CD4-positive, alpha-beta T cell treated with Interleukin-6 for 4 hours (primary cell): ENCODE data around the gene SLC25A45.
"Not testable (repeated sequence)": the region's sequence is repeated elsewhere in the genome, so short reads cannot be mapped to it uniquely, and the experiment has no call there.

ENCODE experiments used
- DNase-seq: peaks from one replicate; pipeline ENCODE4 v3.0.0-alpha.2; 2020; ENCODE audit warnings: mixed read lengths

Gene SLC25A45

GRCh38 chr11:65420979-65421793 is 38.7 kb upstream of the SLC25A45 start:
- peak; percentile 90 for DNase-seq

- no peak for DNase-seq
Measured at GRCh38 chr11:65420506-65420905, 38.1 kb upstream of the SLC25A45 start.

- peak; percentile 79 for DNase-seq
Measured at GRCh38 chr11:65419772-65420481, 37.5 kb upstream of the SLC25A45 start.

- no peak for DNase-seq
Measured at GRCh38 chr11:65419460-65419771, 37.0 kb upstream of the SLC25A45 start.

GRCh38 chr11:65418681-65419459 is 36.4 kb upstream of the SLC25A45 start:
- peak; percentile 84 for DNase-seq

- DNase-seq: no peak
Measured at GRCh38 chr11:65418431-65418680, 35.9 kb upstream of the SLC25A45 start.

GRCh38 chr11:65417702-65418430 is 35.4 kb upstream of the SLC25A45 start:
- peak; percentile 64 for DNase-seq

- DNase-seq: peak; percentile 57
Measured at GRCh38 chr11:65416841-65417701, 34.6 kb upstream of the SLC25A45 start.

- peak; percentile 94 for DNase-seq
Measured at GRCh38 chr11:65416341-65416824, 33.9 kb upstream of the SLC25A45 start.

- DNase-seq: no peak
Measured at GRCh38 chr11:65415499-65416340, 33.3 kb upstream of the SLC25A45 start.

- DNase-seq: no peak
Measured at GRCh38 chr11:65414776-65415498, 32.5 kb upstream of the SLC25A45 start.

GRCh38 chr11:65413077-65413664 is 30.7 kb upstream of the SLC25A45 start:
- not testable (repeated sequence) for DNase-seq

- DNase-seq: no peak
Measured at GRCh38 chr11:65412271-65413076, 30.0 kb upstream of the SLC25A45 start.

- DNase-seq: no peak
Measured at GRCh38 chr11:65411681-65412070, 29.2 kb upstream of the SLC25A45 start.

GRCh38 chr11:65410936-65411680 is 28.7 kb upstream of the SLC25A45 start:
- no peak for DNase-seq

GRCh38 chr11:65404638-65405339 is 22.3 kb upstream of the SLC25A45 start:
- no peak for DNase-seq

- no peak for DNase-seq
Measured at GRCh38 chr11:65404210-65404609, 21.8 kb upstream of the SLC25A45 start.
